GM18519 (cell line): ENCODE results near the gene MEIOSIN.
A peak's percentile ranks its signal among the peaks of the same experiment; 100 is the strongest.
"Not testable (repeated sequence)": the region's sequence is repeated elsewhere in the genome, so short reads cannot be mapped to it uniquely, and the experiment has no call there.

Experiments
- ATAC-seq: cut with Tn5 transposase; IDR thresholded peaks from one replicate; pipeline ENCODE4 v1.9.1; 2021; ENCODE audit warnings: mild to moderate bottlenecking, moderate library complexity; ENCODE audit not compliant: unreplicated experiment, low FRiP score

The MEIOSIN gene, protein sequence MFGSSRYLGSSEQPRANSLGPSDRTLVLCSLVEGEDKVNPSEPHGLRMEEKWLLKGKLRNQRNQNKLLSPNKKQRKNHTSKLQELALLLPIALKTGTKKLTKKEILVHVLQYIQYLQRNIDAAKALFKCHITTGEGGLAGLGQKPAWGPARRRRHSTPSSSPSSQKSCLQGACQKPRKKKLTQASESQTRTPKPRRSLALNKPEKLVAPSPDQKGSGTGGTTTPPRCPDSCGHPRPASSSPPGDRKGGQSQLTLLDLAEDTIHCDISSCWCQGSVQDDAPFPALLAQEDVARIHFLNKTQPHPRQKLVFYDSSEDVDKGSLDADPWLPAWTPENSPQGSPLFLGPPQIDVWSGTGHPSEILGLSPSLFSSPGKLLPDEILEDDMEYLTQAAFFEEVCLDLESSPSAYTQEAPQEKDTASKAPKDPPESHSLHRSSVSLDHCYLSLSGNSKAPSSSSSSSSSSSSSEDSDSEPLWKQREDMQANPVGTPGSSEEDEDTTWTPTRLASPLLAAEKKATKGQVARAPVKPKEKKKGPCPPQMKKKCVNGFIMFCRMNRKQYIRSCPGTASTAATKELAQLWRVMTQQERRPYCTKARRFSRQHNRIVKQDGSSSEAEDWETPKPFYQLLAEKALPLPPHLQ

GRCh38 chr19:45733160-45733810, at the start of gene MEIOSIN:
TSS of gene MEIOSIN (plus strand) at chr19:45733439. CDS start at chr19:45735377, 1,938 bp downstream.
- ATAC-seq, result no peak

DNA sequence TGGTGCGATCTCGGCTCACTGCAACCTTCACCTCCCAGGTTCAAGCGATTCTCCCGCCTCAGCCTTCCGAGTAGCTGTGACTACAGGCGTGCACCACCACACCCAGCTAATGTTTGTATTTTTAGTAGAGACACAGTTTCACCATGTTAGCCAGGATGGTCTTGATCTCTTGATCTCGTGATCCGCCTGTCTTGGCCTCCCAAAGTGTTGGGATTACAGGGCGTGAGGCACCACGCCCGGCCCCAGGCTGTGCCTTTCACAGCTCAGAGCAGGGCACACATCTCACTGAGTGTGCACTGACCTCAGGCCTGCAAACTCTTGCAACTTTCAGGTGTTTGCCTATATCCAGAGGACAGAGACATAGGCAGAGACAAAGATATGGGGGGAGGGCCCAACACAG, 48.2 kb upstream of the MEIOSIN start:
- not testable (repeated sequence) for ATAC-seq

GRCh38 chr19:45687599-45687998, 45.6 kb upstream of the MEIOSIN start:
- no peak for ATAC-seq

DNA sequence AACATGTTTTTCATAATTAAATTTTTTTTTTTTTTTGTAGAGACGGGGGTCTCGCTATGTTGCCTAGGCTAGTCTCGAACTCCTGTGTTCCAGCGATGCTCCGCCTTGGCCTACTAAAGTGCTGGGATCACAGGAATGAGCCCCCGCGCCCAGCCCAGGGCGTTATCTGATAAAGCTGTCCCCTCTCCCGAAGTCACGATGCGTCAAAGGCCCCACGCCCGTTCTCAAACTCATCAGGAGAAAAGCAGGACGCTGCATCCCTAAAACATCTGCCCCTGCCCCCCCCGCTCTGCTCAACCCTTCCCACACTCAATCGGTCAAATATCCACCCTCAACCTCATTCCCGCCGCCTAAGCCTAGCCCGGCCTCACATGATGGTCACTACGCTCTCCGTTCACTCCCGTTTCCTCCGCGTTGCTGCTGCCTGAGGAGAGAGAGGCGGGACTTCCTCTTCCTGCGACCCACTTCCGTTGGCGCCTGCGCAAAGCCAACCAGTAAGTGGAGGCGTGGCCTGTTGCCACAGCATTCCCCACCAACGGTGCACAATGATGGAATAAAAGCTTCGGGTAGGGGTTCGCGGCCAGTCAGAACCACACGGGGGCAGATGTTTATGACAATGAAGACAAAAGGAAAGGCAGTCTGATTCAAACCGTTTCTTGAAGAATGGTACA, 41.6 kb upstream of the MEIOSIN start, which contains the start of gene SNRPD2:
TSS of gene SNRPD2 (minus strand) at position 438 of the 671 bp plus-strand sequence. CDS start at position 373, 65 bp downstream.
- peak; percentile 37 for ATAC-seq

- peak; percentile 78 for ATAC-seq
These were observed 40.8 kb upstream of the MEIOSIN start, which contains the start of gene QPCTL for GRCh38 chr19:45692187-45693105. TSS of gene QPCTL (plus strand) at chr19:45692666. CDS start at chr19:45692704, 38 bp downstream.

GRCh38 chr19:45693106-45693788, 40.0 kb upstream of the MEIOSIN start:
- no peak for ATAC-seq

GRCh38 chr19:45701676-45702075, 31.6 kb upstream of the MEIOSIN start:
- no peak for ATAC-seq

GRCh38 chr19:45705115-45705514, 28.1 kb upstream of the MEIOSIN start:
- no peak for ATAC-seq

DNA sequence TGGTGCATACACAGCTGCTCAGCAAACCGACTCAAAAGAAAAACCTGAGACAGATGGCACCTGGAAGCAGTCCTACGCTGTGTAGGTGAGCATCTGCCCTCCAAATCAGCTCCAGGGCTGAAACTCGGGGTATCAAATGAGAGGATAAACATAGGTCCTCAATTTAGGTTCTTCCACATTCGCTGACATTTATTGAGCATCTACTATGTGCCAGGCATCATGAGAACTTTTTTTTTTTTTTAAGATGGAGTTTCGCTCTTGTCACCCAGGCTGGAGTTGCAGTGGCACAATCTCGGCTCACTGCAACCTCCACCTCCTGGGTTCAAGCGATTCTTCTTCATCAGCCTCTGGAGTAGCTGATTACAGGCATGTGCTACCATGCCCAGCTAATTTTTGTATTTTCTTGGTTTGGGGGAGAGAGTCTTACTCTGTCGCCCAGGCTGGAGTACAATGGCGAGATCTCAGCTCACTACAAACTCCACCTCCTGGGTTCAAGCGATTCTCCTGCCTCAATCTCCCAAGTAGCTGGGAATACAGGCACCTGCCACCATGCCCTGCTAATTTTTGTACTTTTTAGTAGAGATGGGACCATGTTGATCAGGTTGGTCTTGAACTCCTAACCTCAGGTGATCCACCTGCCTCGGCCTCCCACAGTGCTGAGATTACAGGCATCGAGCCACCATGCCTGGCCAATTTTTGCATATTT, 27.4 kb upstream of the MEIOSIN start:
- ATAC-seq, result no peak

DNA sequence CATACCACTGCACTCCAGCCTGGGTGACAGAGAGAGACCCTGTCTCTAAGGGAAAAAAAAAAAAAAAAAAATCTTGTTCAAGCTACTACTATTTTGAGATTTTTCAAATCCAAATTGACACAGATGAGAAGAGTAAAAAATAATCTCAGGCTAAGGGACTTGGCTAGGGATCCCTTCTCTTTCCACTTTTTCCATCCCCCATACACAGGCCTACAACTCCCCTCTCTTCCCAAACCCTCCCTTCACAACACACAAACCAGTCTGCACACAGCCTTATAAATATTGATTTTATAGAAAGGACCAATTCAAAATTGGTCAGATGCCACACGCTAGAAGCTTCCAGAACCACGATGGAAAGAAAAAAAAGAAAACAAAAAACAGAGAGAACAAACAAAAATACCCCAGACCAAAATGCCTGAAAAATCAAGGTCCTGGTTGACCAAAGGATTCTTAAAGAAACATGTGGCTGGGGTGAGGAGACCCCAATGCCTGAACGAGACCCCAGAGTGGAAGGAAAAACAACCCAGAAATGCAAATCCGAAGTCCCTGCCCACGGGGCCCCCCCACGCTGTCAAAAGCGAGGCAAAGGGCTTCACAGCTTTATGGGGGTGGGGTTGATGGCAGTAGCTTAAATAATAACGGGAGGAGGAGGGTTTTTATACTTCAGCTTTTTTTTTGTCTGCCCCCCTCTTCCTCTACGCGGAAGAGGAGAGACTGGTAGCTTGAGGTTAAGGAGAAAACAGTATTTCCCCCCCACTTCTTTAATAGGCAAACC, 22.7 kb upstream of the MEIOSIN start:
- ATAC-seq, result no peak

GRCh38 chr19:45711851-45712698, 21.2 kb upstream of the MEIOSIN start:
- ATAC-seq, result no peak

- no peak for ATAC-seq
These were observed 20.6 kb upstream of the MEIOSIN start for GRCh38 chr19:45712699-45713067.

GRCh38 chr19:45713141-45713540, 20.1 kb upstream of the MEIOSIN start:
- no peak for ATAC-seq

DNA sequence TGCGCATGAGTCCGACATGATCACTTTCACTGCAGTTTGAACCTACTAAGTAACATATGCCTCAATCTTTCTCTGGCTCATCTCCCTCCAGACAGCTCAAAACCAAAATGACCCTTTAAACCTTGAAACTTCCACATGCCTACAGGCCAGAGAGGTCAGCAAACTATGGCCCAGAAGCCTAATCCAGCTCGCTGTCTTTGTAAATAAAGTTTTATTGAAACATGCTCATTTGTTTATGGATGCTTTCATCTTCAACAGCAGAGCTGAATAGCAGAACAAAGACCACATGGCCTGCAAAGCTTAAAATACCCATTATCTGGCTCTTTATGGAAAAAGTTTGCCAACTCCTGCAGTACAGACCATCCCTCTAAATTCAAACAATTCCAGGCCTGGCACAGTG, 18.1 kb upstream of the MEIOSIN start:
- no peak for ATAC-seq

DNA sequence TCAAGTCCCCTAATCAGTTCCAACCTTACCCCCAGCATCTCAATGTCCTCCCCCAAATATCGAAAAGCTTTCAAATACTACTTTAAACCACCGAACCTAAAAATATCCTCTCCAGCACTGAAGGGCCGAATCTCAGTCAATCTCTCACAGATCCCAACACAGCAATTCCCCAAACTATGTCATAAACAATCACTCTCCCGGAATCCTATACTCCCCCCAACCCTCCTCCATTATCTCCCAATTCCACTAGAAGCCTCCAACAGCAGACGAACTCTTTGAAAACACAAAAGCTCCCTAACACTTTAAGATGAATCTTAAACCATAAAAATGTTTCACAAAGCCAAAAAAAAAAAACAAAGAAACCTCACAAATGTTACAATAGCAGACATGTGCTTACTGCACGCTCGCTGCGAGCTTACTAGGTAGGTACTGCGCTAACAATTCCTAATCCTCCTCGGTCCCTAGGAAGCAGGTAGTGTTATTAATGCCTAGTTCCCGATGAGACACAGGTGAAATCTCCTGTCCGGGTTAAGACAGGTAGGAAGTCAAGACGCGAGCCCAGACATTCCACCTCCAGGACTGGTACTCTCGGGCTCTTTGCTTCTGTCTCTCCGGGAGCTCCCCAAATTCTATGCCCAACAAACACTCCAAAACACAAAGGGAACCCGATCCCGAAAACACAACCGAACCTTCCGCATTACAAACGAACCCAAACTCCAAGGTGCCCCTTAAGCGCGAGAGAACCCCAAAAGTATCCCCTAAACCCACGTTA, 16.7 kb upstream of the MEIOSIN start:
- no peak for ATAC-seq
